PC-9 (cell line): Measurements from ENCODE around the gene MYO5A. TPM values are rescaled to one million over a fixed set of nuclear protein-coding genes. Genes with fewer than 3 reads are reported as not detected.

ENCODE experiments used
- BruUV-seq: library from RNA; stranded (reverse); fragments of 400-500 nt; replicated peaks from 2 replicates; lab custom pipeline; 2021; lab: Mats Ljungman, UMichigan
- CTCF ChIA-PET: fragments of 300-600 bp; sonication (Branson Sonifier 250); formaldehyde crosslinking; loops from one replicate; lab custom pipeline; 2022; ENCODE audit warnings: antibody characterized with exemption; lab: Charles Lee
- POLR2A ChIA-PET: fragments of 300-600 bp; sonication (Branson Sonifier 250); formaldehyde crosslinking; loops from one replicate; lab custom pipeline; 2022; ENCODE audit warnings: antibody characterized with exemption; ENCODE audit not compliant: unreplicated experiment; lab: Charles Lee
- DNase-seq, 2 experiments: peaks; one replicate each; pipeline versions ENCODE4 v3.0.0 to v3.0.0-alpha.2; 2015 to 2022; ENCODE audit warnings: mixed read lengths in 1 of 2
- H2AFZ ChIP-seq: fragments of 200-600 bp; sonication (generic); 2 replicates; pipeline ENCODE4 v1.8.1; 2017; ENCODE audit warnings: antibody characterized with exemption
- H3F3A ChIP-seq: fragments of 200-600 bp; sonication (generic); 2 replicates; pipeline ENCODE4 v1.8.1; 2017; ENCODE audit warnings: antibody characterized with exemption, mild to moderate bottlenecking, low read depth; ENCODE audit not compliant: insufficient read depth
- H3K27ac ChIP-seq: fragments of 200-600 bp; sonication (generic); 2 replicates; pipeline ENCODE4 v1.6.1; 2016; ENCODE audit warnings: mixed run types
- H3K27me3 ChIP-seq: fragments of 200-600 bp; sonication (generic); 2 replicates; pipeline ENCODE4 v1.6.1; 2016; ENCODE audit warnings: low read depth, mixed run types; ENCODE audit not compliant: insufficient read depth
- H3K36me3 ChIP-seq: fragments of 200-600 bp; sonication (generic); 2 replicates; pipeline ENCODE4 v1.6.1; 2016; ENCODE audit warnings: low read depth, mixed run types
- H3K4me1 ChIP-seq: fragments of 200-600 bp; sonication (generic); replicated peaks from 2 replicates; pipeline ENCODE4 v1.6.1; 2016; ENCODE audit warnings: mixed run types; ENCODE audit not compliant: insufficient read depth
- H3K4me2 ChIP-seq: fragments of 200-600 bp; sonication (generic); 2 replicates; pipeline ENCODE4 v1.6.1; 2017; ENCODE audit warnings: mixed run types
- H3K4me3 ChIP-seq: fragments of 200-600 bp; sonication (generic); 2 replicates; pipeline ENCODE4 v1.6.1; 2016; ENCODE audit warnings: mixed run types
- H3K79me2 ChIP-seq: fragments of 200-600 bp; sonication (generic); 2 replicates; pipeline ENCODE4 v1.6.1; 2017; ENCODE audit warnings: low read depth, mixed run types
- H3K9me2 ChIP-seq: fragments of 200-600 bp; sonication (generic); 2 replicates; pipeline ENCODE4 v1.8.1; 2017; ENCODE audit warnings: mild to moderate bottlenecking; ENCODE audit not compliant: insufficient read depth
- H3K9me3 ChIP-seq: fragments of 200-600 bp; sonication (generic); 2 replicates; pipeline ENCODE4 v1.8.1; 2016; ENCODE audit warnings: low read depth; ENCODE audit not compliant: insufficient read depth
- H4K20me1 ChIP-seq: fragments of 200-600 bp; sonication (generic); 2 replicates; pipeline ENCODE4 v1.8.1; 2017; ENCODE audit not compliant: insufficient read depth
- CTCF ChIP-seq: fragments of 200-600 bp; sonication (generic); conservative IDR thresholded peaks from 2 replicates; pipeline ENCODE4 v1.6.1; 2017; ENCODE audit warnings: mixed run types, antibody characterized with exemption, mild to moderate bottlenecking, moderate library complexity
- EZH2 ChIP-seq: fragments of 200-600 bp; sonication (generic); IDR thresholded peaks from 2 replicates; pipeline ENCODE4 v1.8.0; 2017; ENCODE audit warnings: antibody characterized with exemption, low read depth
- intact Hi-C: fragments of 100-400 bp; cut with micrococcal nuclease; formaldehyde crosslinking; loops from one replicate; pipeline ENCODE4 v1.10.0; 2022; ENCODE audit not compliant: unreplicated experiment
- total RNA-seq: library from RNA; stranded (reverse); gene quantifications from 2 replicates; pipeline ENCODE4 v1.2.3, GENCODE V29; 2021

MYO5A gene
- total RNA-seq, 1 experiment from 2014 or later, result 10.7 TPM

- Histone ChIP-seq H3K36me3 (no peaks in the 10 kb centered on the region), H3K27ac (no peak overlapping the region), H3K9me2 (no peaks in the 10 kb centered on the region), H3K9me3 (no peaks in the 10 kb centered on the region), H3K79me2 (no peaks in the 10 kb centered on the region), H3K4me3 (no peak overlapping the region), H3K4me2 (no peak overlapping the region), H2AFZ (no peak overlapping the region), H3K27me3 (no peaks in the 10 kb centered on the region), H3F3A (no peaks in the 10 kb centered on the region), H4K20me1 (no peaks in the 10 kb centered on the region), H3K4me1 (no peaks in the 10 kb centered on the region)
- TF ChIP-seq EZH2 (no peak), CTCF (no peak)
- ChIA-PET CTCF (no interaction called here), POLR2A (no interaction called here)
- intact Hi-C loops, result no loop called here
- BruUV-seq, result no TSS peak
- DNase-seq, result no peak
Measured at GRCh38 chr15:52414936-52415335, 113.7 kb downstream of the MYO5A start.

GRCh38 chr15:52408823-52409222, 119.9 kb downstream of the MYO5A start:
- no peaks in the 10 kb centered on the region for H4K20me1 ChIP-seq
- POLR2A ChIA-PET, result no interaction called here
- CTCF ChIA-PET, result no interaction called here
- intact Hi-C loops, result no loop called here
- H3K36me3 ChIP-seq, result no peaks in the 10 kb centered on the region
- no peaks in the 10 kb centered on the region for H3K9me2 ChIP-seq
- no peaks in the 10 kb centered on the region for H3F3A ChIP-seq
- H3K79me2 ChIP-seq, result no peaks in the 10 kb centered on the region
- DNase-seq, result peak in 1 of 2 experiments; percentile 64
- TF ChIP-seq CTCF, result no peak
- no peak for TF ChIP-seq EZH2
- H3K4me2 ChIP-seq, result no peak overlapping the region
- no peaks in the 10 kb centered on the region for H3K27me3 ChIP-seq
- no peaks in the 10 kb centered on the region for H3K4me1 ChIP-seq
- no peak overlapping the region for H3K4me3 ChIP-seq
- H3K9me3 ChIP-seq, result no peaks in the 10 kb centered on the region
- H2AFZ ChIP-seq, result no peak overlapping the region
- H3K27ac ChIP-seq, result no peak overlapping the region
- no TSS peak for BruUV-seq

- H3K4me1 ChIP-seq, result no peaks in the 10 kb centered on the region
- H3K9me2 ChIP-seq, result no peaks in the 10 kb centered on the region
- DNase-seq, result no peak
- no peak overlapping the region for H3K27ac ChIP-seq
- H3K36me3 ChIP-seq, result no peaks in the 10 kb centered on the region
- POLR2A ChIA-PET, result no interaction called here
- H3K79me2 ChIP-seq, result no peaks in the 10 kb centered on the region
- no peaks in the 10 kb centered on the region for H3K27me3 ChIP-seq
- no peak overlapping the region for H3K4me2 ChIP-seq
- BruUV-seq, result no TSS peak
- intact Hi-C loops, result no loop called here
- no peaks in the 10 kb centered on the region for H3K9me3 ChIP-seq
- TF ChIP-seq CTCF, result no peak
- TF ChIP-seq EZH2, result no peak
- no peak overlapping the region for H2AFZ ChIP-seq
- CTCF ChIA-PET, result interaction anchor here (0.6 kb wide), 1 partner anchor 324 kb away, joined by 3 read pairs; no protein-coding TSS in a partner anchor
- no peaks in the 10 kb centered on the region for H3F3A ChIP-seq
- H3K4me3 ChIP-seq, result no peak overlapping the region
- H4K20me1 ChIP-seq, result no peaks in the 10 kb centered on the region
Measured at GRCh38 chr15:52407374-52407773, 121.3 kb downstream of the MYO5A start.
